Tibial nerve (tissue), 4 donors: ENCODE results near the gene PAGE2. TPM values are rescaled to one million over a fixed set of nuclear protein-coding genes. Genes with fewer than 3 reads are reported as not detected.
"Not testable (repeated sequence)": the region's sequence is repeated elsewhere in the genome, so short reads cannot be mapped to it uniquely, and the experiment has no call there.

Experiments
- DNase-seq, 2 donors: peaks; one replicate each; pipeline ENCODE4 v3.0.0-alpha.2; 2019; ENCODE audit warnings: low spot score in 2 of 2
- H3K27ac ChIP-seq, 4 donors: fragments of 200-600 bp; sonication (generic) in 3 of 4; one replicate each; pipeline ENCODE4 v1.5.1; 2017 to 2019; ENCODE audit warnings: mild to moderate bottlenecking in 1 of 4
- H3K27me3 ChIP-seq, 2 donors: fragments of 200-600 bp; sonication (generic) in 1 of 2; one replicate each; pipeline versions ENCODE4 v1.5.1 to v1.6.0; 2017 to 2019
- H3K36me3 ChIP-seq, 3 donors: fragments of 200-600 bp; sonication (generic); one replicate each; pipeline ENCODE4 v1.5.1; 2018 to 2019
- H3K4me1 ChIP-seq, 4 donors: fragments of 200-600 bp; sonication (generic) in 3 of 4; one replicate each; pipeline ENCODE4 v1.5.1; 2017 to 2019
- H3K4me3 ChIP-seq, 4 donors: fragments of 200-600 bp; sonication (generic) in 3 of 4; one replicate each; pipeline ENCODE4 v1.5.1; 2017 to 2019; ENCODE audit warnings: mild to moderate bottlenecking in 1 of 4, moderate library complexity in 1 of 4
- H3K9me3 ChIP-seq, 4 donors: fragments of 200-600 bp; sonication (generic) in 3 of 4; one replicate each; pipeline ENCODE4 v1.5.1; 2017 to 2019
- CTCF ChIP-seq, 5 experiments: fragments of 200-600 bp in 3 of 5; fragments of 450-650 bp in 2 of 5; sonication (generic) in 3 of 5; IDR thresholded peaks; one replicate each; pipeline ENCODE4 v1.5.1; 2016 to 2019; ENCODE audit warnings: antibody characterized with exemption in 5 of 5, mild to moderate bottlenecking in 3 of 5, moderate library complexity in 2 of 5
- EP300 ChIP-seq, 2 donors: sonication (generic); formaldehyde crosslinking; IDR thresholded peaks; one replicate each; pipeline ENCODE4 v1.6.1; 2017; ENCODE audit warnings: antibody characterized with exemption in 2 of 2, mild to moderate bottlenecking in 1 of 2
- POLR2A ChIP-seq, 2 donors: fragments of 450-650 bp; IDR thresholded peaks; one replicate each; pipeline ENCODE4 v1.6.1; 2017; ENCODE audit warnings: antibody characterized with exemption in 2 of 2, mild to moderate bottlenecking in 2 of 2, moderate library complexity in 2 of 2
- WGBS, 2 donors: methylation state at CpG; one replicate each; pipeline ENCODE4 v1.1.5; 2018; 5-methylcytosine and 5-hydroxymethylcytosine counted together
- total RNA-seq, 4 donors: library from RNA; depleted of rRNA; stranded (reverse); fragments of >200 nt; gene quantifications; one replicate each; pipeline ENCODE4 v1.1.0, GENCODE V29; 2016

PAGE2 gene
- total RNA-seq, 4 donors from 2014 or later: not detected

GRCh38 chrX:55111578-55112254 is 22.9 kb downstream of the PAGE2 start:
- Histone ChIP-seq H3K36me3 (no peaks in the 10 kb centered on the region), H3K9me3 (no peaks in the 10 kb centered on the region), H3K27ac (no peak overlapping the region), H3K4me3 (no peak overlapping the region), H3K4me1 (no peaks in the 10 kb centered on the region), H3K27me3 (no peaks in the 10 kb centered on the region)
- WGBS, 2 donors: 64 to 68% methylated on average over 8 of the region's 8 CpGs
- TF ChIP-seq POLR2A (IDR thresholded peaks at IDR 0.05) (no peak), CTCF (IDR thresholded peaks at IDR 0.05) (no peak), EP300 (IDR thresholded peaks at IDR 0.05) (no peak)
- DNase-seq: no peak

GRCh38 chrX:55116589-55116988 is 27.8 kb downstream of the PAGE2 start:
- not testable (repeated sequence) for DNase-seq, H3K4me3 ChIP-seq, H3K36me3 ChIP-seq, H3K4me1 ChIP-seq, H3K27me3 ChIP-seq, H3K9me3 ChIP-seq, H3K27ac ChIP-seq
- 33 to 47% methylated on average over 7 of the region's 7 CpGs for WGBS, 2 donors

- WGBS, 2 donors: 79 to 96% methylated on average over 3 of the region's 3 CpGs
- Histone ChIP-seq H3K4me1 (no peaks in the 10 kb centered on the region), H3K27ac (no peak overlapping the region), H3K36me3 (no peaks in the 10 kb centered on the region), H3K4me3 (no peak overlapping the region), H3K9me3 (no peaks in the 10 kb centered on the region), H3K27me3 (peaks cover 0 to 24% of the 10 kb centered on the region in 2 donors)
- TF ChIP-seq POLR2A (IDR thresholded peaks at IDR 0.05) (no peak), CTCF (IDR thresholded peaks at IDR 0.05) (no peak), EP300 (IDR thresholded peaks at IDR 0.05) (no peak)
- DNase-seq: no peak
Observed at GRCh38 chrX:55118574-55118973, 29.8 kb downstream of the PAGE2 start.

GRCh38 chrX:55119271-55119670 is 30.5 kb downstream of the PAGE2 start:
- no peak for DNase-seq
- H3K9me3 ChIP-seq: no peaks in the 10 kb centered on the region
- peaks cover 0 to 24% of the 10 kb centered on the region in 2 donors for H3K27me3 ChIP-seq
- no peak for TF ChIP-seq POLR2A (IDR thresholded peaks at IDR 0.05)
- no peak for TF ChIP-seq EP300 (IDR thresholded peaks at IDR 0.05)
- TF ChIP-seq CTCF (IDR thresholded peaks at IDR 0.05): no peak
- H3K4me1 ChIP-seq: no peaks in the 10 kb centered on the region
- H3K4me3 ChIP-seq: no peak overlapping the region
- H3K27ac ChIP-seq: no peak overlapping the region
- H3K36me3 ChIP-seq: no peaks in the 10 kb centered on the region

- H3K27ac ChIP-seq: no peak overlapping the region
- H3K4me3 ChIP-seq: no peak overlapping the region
- TF ChIP-seq POLR2A (IDR thresholded peaks at IDR 0.05): no peak
- no peak for TF ChIP-seq EP300 (IDR thresholded peaks at IDR 0.05)
- TF ChIP-seq CTCF (IDR thresholded peaks at IDR 0.05): no peak
- 22 to 67% methylated on average over 1 of the region's 1 CpG for WGBS, 2 donors
- no peaks in the 10 kb centered on the region for H3K9me3 ChIP-seq
- no peak for DNase-seq
- no peaks in the 10 kb centered on the region for H3K4me1 ChIP-seq
- no peaks in the 10 kb centered on the region for H3K36me3 ChIP-seq
- H3K27me3 ChIP-seq: peaks cover 0 to 24% of the 10 kb centered on the region in 2 donors
Observed at GRCh38 chrX:55119712-55120111, 30.9 kb downstream of the PAGE2 start.
